KMS-11 (cell line): ENCODE results near the gene DNAJC1.

Experiments
- H2AFZ ChIP-seq: fragments of 200-600 bp; sonication (generic); 2 replicates; pipeline ENCODE4 v1.6.1; 2016; ENCODE audit warnings: antibody characterized with exemption, mixed run types, low read depth
- H3K27ac ChIP-seq: fragments of 200-600 bp; sonication (generic); 2 replicates; pipeline ENCODE4 v1.6.1; 2016; ENCODE audit warnings: mild to moderate bottlenecking, mixed run types
- H3K27me3 ChIP-seq: fragments of 200-600 bp; sonication (generic); 2 replicates; pipeline ENCODE4 v1.6.1; 2017; ENCODE audit warnings: mild to moderate bottlenecking, low read depth, mixed run types, moderate library complexity; ENCODE audit not compliant: insufficient read depth
- H3K36me3 ChIP-seq: fragments of 200-600 bp; sonication (generic); 2 replicates; pipeline ENCODE4 v1.6.1; 2017; ENCODE audit warnings: mild to moderate bottlenecking, mixed run types; ENCODE audit not compliant: insufficient read depth
- H3K4me1 ChIP-seq: fragments of 200-600 bp; sonication (generic); 2 replicates; pipeline ENCODE4 v1.6.1; 2016; ENCODE audit warnings: mild to moderate bottlenecking, low read depth, mixed run types; ENCODE audit not compliant: poor library complexity, severe bottlenecking
- H3K4me2 ChIP-seq: fragments of 200-600 bp; sonication (generic); 2 replicates; pipeline ENCODE4 v1.7.0; 2016; ENCODE audit warnings: mild to moderate bottlenecking, mixed run types
- H3K4me3 ChIP-seq: fragments of 200-600 bp; sonication (generic); IDR thresholded peaks from 2 replicates; pipeline ENCODE4 v1.6.1; 2017; ENCODE audit warnings: low read depth, low read length, mixed read lengths; ENCODE audit not compliant: insufficient read depth
- H3K79me2 ChIP-seq: fragments of 200-600 bp; sonication (generic); 2 replicates; pipeline ENCODE4 v1.6.1; 2016; ENCODE audit warnings: low read depth, mixed run types; ENCODE audit not compliant: insufficient read depth
- H3K9ac ChIP-seq: fragments of 200-600 bp; sonication (generic); 2 replicates; pipeline ENCODE4 v1.6.1; 2016; ENCODE audit warnings: mild to moderate bottlenecking, mixed run types
- H4K20me1 ChIP-seq: fragments of 200-600 bp; sonication (generic); 2 replicates; pipeline ENCODE4 v1.6.1; 2016; ENCODE audit warnings: mild to moderate bottlenecking, mixed run types; ENCODE audit not compliant: insufficient read depth
- TF ChIP-seq, protein P1 (sequence below): fragments of 200-600 bp; sonication (generic); conservative IDR thresholded peaks from 2 replicates; pipeline ENCODE4 v1.6.1; 2017; ENCODE audit warnings: low read depth, mild to moderate bottlenecking, antibody characterized with exemption, low read length, moderate library complexity, mixed read lengths

The DNAJC1 gene

GRCh38 chr10:21919906-21920305, 83.6 kb downstream of the DNAJC1 start:
- Histone ChIP-seq H3K27me3 (no peaks in the 10 kb centered on the region), H3K4me2 (no peak overlapping the region), H4K20me1 (no peaks in the 10 kb centered on the region), H3K27ac (no peak overlapping the region), H3K9ac (no peak overlapping the region), H3K79me2 (no peaks in the 10 kb centered on the region), H3K4me1 (peaks cover 15% of the 10 kb centered on the region), H3K4me3 (no peak overlapping the region), H3K36me3 (no peaks in the 10 kb centered on the region), H2AFZ (no peak overlapping the region)
- TF ChIP-seq, protein P1, sequence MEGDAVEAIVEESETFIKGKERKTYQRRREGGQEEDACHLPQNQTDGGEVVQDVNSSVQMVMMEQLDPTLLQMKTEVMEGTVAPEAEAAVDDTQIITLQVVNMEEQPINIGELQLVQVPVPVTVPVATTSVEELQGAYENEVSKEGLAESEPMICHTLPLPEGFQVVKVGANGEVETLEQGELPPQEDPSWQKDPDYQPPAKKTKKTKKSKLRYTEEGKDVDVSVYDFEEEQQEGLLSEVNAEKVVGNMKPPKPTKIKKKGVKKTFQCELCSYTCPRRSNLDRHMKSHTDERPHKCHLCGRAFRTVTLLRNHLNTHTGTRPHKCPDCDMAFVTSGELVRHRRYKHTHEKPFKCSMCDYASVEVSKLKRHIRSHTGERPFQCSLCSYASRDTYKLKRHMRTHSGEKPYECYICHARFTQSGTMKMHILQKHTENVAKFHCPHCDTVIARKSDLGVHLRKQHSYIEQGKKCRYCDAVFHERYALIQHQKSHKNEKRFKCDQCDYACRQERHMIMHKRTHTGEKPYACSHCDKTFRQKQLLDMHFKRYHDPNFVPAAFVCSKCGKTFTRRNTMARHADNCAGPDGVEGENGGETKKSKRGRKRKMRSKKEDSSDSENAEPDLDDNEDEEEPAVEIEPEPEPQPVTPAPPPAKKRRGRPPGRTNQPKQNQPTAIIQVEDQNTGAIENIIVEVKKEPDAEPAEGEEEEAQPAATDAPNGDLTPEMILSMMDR, result no peak

GRCh38 chr10:21919117-21919516, 84.4 kb downstream of the DNAJC1 start:
- H3K4me3 ChIP-seq, result no peak overlapping the region
- H3K79me2 ChIP-seq, result no peaks in the 10 kb centered on the region
- peaks cover 15% of the 10 kb centered on the region for H3K4me1 ChIP-seq

DNA sequence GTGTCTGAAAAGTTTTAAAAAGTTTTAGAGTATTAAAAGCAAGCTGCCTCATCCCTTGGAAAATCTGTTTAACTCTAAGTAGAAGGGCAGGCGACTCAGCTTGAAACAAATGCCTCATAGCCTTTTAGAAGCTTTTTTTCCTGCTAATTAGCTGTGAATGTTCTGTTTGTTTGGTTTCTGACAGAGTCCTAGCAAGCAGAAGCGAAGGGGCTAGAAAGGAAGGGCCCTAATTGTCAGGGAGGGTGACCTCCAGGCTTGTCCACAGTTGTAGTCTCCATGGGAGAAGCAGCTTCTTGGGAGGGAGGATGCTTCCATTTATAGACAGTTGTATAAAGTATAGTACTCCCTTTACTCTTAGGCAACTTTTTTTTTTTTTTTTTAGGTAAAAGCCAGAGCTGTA, 90.9 kb downstream of the DNAJC1 start:
- Histone ChIP-seq H3K27me3 (no peaks in the 10 kb centered on the region), H3K4me1 (no peaks in the 10 kb centered on the region), H4K20me1 (no peaks in the 10 kb centered on the region), H3K4me3 (no peak overlapping the region), H3K4me2 (no peak overlapping the region), H3K27ac (no peak overlapping the region), H3K36me3 (no peaks in the 10 kb centered on the region), H3K79me2 (no peaks in the 10 kb centered on the region), H2AFZ (no peak overlapping the region), H3K9ac (no peak overlapping the region)
- TF ChIP-seq, protein P1, result no peak

More at GRCh38 chr10:21919117-21919516, 84.4 kb downstream of the DNAJC1 start:
- Histone ChIP-seq H3K4me2 (no peak overlapping the region), H4K20me1 (no peaks in the 10 kb centered on the region), H3K27me3 (no peaks in the 10 kb centered on the region), H2AFZ (no peak overlapping the region), H3K36me3 (no peaks in the 10 kb centered on the region), H3K27ac (no peak overlapping the region), H3K9ac (no peak overlapping the region)
- TF ChIP-seq, protein P1, result no peak

GRCh38 chr10:21910798-21911197, 92.7 kb downstream of the DNAJC1 start:
- Histone ChIP-seq H3K36me3 (no peaks in the 10 kb centered on the region), H3K4me2 (no peak overlapping the region)

More at GRCh38 chr10:21910798-21911197, 92.7 kb downstream of the DNAJC1 start:
- Histone ChIP-seq H2AFZ (no peak overlapping the region), H3K9ac (no peak overlapping the region), H3K27me3 (no peaks in the 10 kb centered on the region), H4K20me1 (no peaks in the 10 kb centered on the region), H3K4me3 (no peak overlapping the region), H3K4me1 (no peaks in the 10 kb centered on the region), H3K27ac (no peak overlapping the region), H3K79me2 (no peaks in the 10 kb centered on the region)
- TF ChIP-seq, protein P1, result no peak
